LNCaP clone FGC (cell line): ENCODE data around the gene RPS15A.

Experiments used
- DNase-seq: peaks from one replicate; pipeline ENCODE4 v3.0.0-alpha.2; 2011; ENCODE audit warnings: low read depth
- H3K4me3 ChIP-seq: 2 replicates; pipeline ENCODE4 v1.5.1; 2011; ENCODE audit warnings: mild to moderate bottlenecking, low read depth, low read length, control low read depth
- CTCF ChIP-seq: IDR thresholded peaks from 2 replicates; pipeline ENCODE4 v1.5.1; 2012; ENCODE audit warnings: mild to moderate bottlenecking; ENCODE audit not compliant: control insufficient read depth, insufficient read depth; ENCODE audit errors: extremely low read depth

The RPS15A gene

GRCh38 chr16:18832006-18832405 is 41.9 kb upstream of the RPS15A start:
- DNase-seq: no peak
- H3K4me3 ChIP-seq: no peak overlapping the region
- no peak for TF ChIP-seq CTCF

DNA sequence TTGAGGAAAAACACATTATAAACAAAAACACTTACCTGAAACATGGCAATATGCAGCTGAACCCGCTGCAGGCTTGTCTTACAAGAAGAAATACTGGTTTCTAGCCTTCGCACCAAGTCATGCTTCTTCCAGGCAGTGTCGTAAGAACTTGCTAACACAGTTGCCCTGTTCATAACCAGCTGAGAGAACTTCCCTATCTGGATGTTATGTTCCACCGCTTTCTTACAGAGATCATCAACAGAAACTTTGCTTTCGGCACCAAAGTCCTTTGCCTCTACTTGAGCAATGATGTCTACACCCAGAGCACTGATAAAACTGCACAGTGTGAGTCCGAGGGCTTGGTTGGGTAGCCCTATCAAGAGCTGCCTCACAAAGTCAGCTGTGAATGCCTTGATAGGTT is 39.1 kb upstream of the RPS15A start:
- TF ChIP-seq CTCF: no peak
- DNase-seq: no peak
- no peak overlapping the region for H3K4me3 ChIP-seq

- no peak overlapping the region for H3K4me3 ChIP-seq
- no peak for DNase-seq
- TF ChIP-seq CTCF: no peak
These were observed 37.8 kb upstream of the RPS15A start for GRCh38 chr16:18827890-18828289.

DNA sequence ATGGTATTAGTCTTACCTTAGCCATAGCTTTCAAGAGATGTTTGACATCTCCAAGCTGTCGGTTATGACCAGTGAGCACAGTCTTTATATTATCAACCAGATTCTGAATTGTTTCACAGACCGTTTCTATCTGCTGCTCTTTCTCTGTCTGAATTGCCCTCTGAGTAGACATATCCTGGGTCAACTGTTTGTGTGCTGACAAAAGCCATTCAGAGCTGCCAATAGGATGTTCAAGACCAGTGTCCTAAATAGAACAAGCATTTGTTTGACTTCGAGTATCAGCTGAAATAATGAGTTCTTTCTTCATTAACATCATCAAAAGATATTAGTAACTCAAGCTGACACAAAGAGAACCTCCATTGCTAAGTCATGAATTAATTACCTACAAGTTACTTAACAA is 26.2 kb upstream of the RPS15A start:
- no peak for DNase-seq
- H3K4me3 ChIP-seq: no peak overlapping the region
- no peak for TF ChIP-seq CTCF

DNA sequence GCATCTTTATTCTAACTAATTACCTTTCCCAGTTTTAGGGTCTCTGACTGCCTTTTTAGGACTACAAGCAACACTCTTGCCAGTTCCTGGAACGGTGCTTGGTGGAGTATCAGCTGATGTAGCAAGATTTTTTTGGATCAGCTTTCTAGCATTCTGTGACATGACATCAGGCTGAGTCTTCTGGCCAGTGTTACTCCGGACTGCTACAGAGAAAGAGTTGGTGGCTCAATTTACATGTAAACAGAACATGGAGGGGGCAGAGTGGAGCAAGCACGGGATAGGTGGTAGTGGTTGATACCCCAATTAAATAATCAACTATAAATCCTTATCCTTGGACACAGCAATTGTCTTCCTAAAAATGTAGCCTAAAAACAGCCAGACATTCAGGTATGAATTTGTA is 21.8 kb upstream of the RPS15A start:
- TF ChIP-seq CTCF: no peak
- no peak overlapping the region for H3K4me3 ChIP-seq
- no peak for DNase-seq

GRCh38 chr16:18809165-18809564 is 19.0 kb upstream of the RPS15A start:
- no peak for DNase-seq
- no peak overlapping the region for H3K4me3 ChIP-seq
- TF ChIP-seq CTCF: no peak

- no peak for TF ChIP-seq CTCF
- DNase-seq: no peak
- no peak overlapping the region for H3K4me3 ChIP-seq
These were observed 15.2 kb upstream of the RPS15A start for GRCh38 chr16:18805257-18805773.
